GM19468 (cell line): Measurements from ENCODE around the gene STUB1.

Experiments
- ATAC-seq: cut with Tn5 transposase; IDR thresholded peaks from one replicate; pipeline ENCODE4 v1.9.1; 2021; ENCODE audit warnings: mild to moderate bottlenecking, moderate library complexity, moderate number of reproducible peaks; ENCODE audit not compliant: unreplicated experiment; ENCODE audit errors: extremely low read depth

Gene STUB1

GRCh38 chr16:643050-643368 is 37.2 kb upstream of the STUB1 start:
- ATAC-seq, result no peak

GRCh38 chr16:644556-644955 is 35.7 kb upstream of the STUB1 start:
- ATAC-seq, result no peak

- no peak for ATAC-seq
These were observed 34.1 kb upstream of the STUB1 start for GRCh38 chr16:645852-646678.

GRCh38 chr16:646679-647172 is 33.5 kb upstream of the STUB1 start:
- ATAC-seq, result no peak

GRCh38 chr16:647173-647902 is 32.9 kb upstream of the STUB1 start:
- no peak for ATAC-seq

GRCh38 chr16:648071-648780 is 32.0 kb upstream of the STUB1 start:
- ATAC-seq, result no peak

GRCh38 chr16:648781-649589 is 31.2 kb upstream of the STUB1 start, which contains the start of gene WDR90:
WDR90 (plus strand) TSS chr16:649365; CDS start chr16:649417, 52 bp downstream.
- peak; percentile 69 for ATAC-seq

GRCh38 chr16:649631-650030 is 30.6 kb upstream of the STUB1 start:
- no peak for ATAC-seq

- no peak for ATAC-seq
These were observed 28.4 kb upstream of the STUB1 start for GRCh38 chr16:651844-652243.

- no peak for ATAC-seq
These were observed 27.5 kb upstream of the STUB1 start for GRCh38 chr16:652454-653305.

GRCh38 chr16:654034-654433 is 26.2 kb upstream of the STUB1 start:
- no peak for ATAC-seq

GRCh38 chr16:657487-657886 is 22.7 kb upstream of the STUB1 start:
- no peak for ATAC-seq

GRCh38 chr16:658679-659571 is 21.3 kb upstream of the STUB1 start:
- no peak for ATAC-seq

GRCh38 chr16:659618-660017 is 20.6 kb upstream of the STUB1 start:
- ATAC-seq, result no peak

GRCh38 chr16:660132-660458 is 20.1 kb upstream of the STUB1 start:
- ATAC-seq, result no peak

GRCh38 chr16:660459-661183 is 19.6 kb upstream of the STUB1 start:
- peak; percentile 54 for ATAC-seq

GRCh38 chr16:661184-661821 is 18.9 kb upstream of the STUB1 start:
- no peak for ATAC-seq
